B cell (primary cell): Measurements from ENCODE around the gene CCL11. TPM values are rescaled to one million over a fixed set of nuclear protein-coding genes. Genes with fewer than 3 reads are reported as not detected.
A peak's percentile ranks its signal among the peaks of the same experiment; 100 is the strongest.

Experiments
- ATAC-seq: fragments of 200-7000 bp; cut with Tn5 transposase; one replicate; pipeline ENCODE4 v1.10.0; 2021; ENCODE audit warnings: low read depth, mild to moderate bottlenecking, moderate number of reproducible peaks, moderate library complexity
- CTCF ChIA-PET: fragments of 350-600 bp; sonication (Branson Sonifier 250); formaldehyde crosslinking; loops from one replicate; lab custom pipeline; 2021; ENCODE audit warnings: antibody characterized with exemption, inconsistent platforms; lab: Charles Lee
- POLR2A ChIA-PET: fragments of 350-600 bp; sonication (Branson Sonifier 250); formaldehyde crosslinking; loops from one replicate; lab custom pipeline; 2021; ENCODE audit warnings: antibody characterized with exemption; lab: Charles Lee
- DNase-seq: peaks from one replicate; pipeline ENCODE4 v3.0.0; 2013
- H2AFZ ChIP-seq: 2 replicates; pipeline ENCODE4 v1.6.1; 2012; ENCODE audit warnings: mild to moderate bottlenecking, low read depth, low read length; ENCODE audit not compliant: insufficient read depth, poor library complexity, severe bottlenecking
- H3K27ac ChIP-seq, 2 donors: 1 replicate in 1 of 2; 2 replicates in 1 of 2; pipeline ENCODE4 v1.5.1; 2012 to 2013; ENCODE audit warnings: low read length in 2 of 2, mild to moderate bottlenecking in 2 of 2, moderate library complexity in 1 of 2
- H3K27me3 ChIP-seq, 4 experiments: fragments of 200-600 bp in 1 of 4; sonication (generic) in 1 of 4; replicated peaks in 1 of 4; 1 replicate in 2 of 4; 2 replicates in 2 of 4; pipeline versions ENCODE4 v1.6.1 to v1.7.0; 2013 to 2016; ENCODE audit warnings: low read length in 3 of 4, mild to moderate bottlenecking in 2 of 4, mixed read lengths in 1 of 4, moderate library complexity in 1 of 4; ENCODE audit not compliant: insufficient read depth in 4 of 4, control insufficient read depth in 3 of 4; ENCODE audit errors: control extremely low read depth in 1 of 4
- H3K36me3 ChIP-seq, 2 experiments: replicated peaks in 1 of 2; 1 replicate in 1 of 2; 2 replicates in 1 of 2; pipeline versions ENCODE4 v1.6.1 to v1.7.1; 2013; ENCODE audit warnings: low read length in 1 of 2; ENCODE audit not compliant: insufficient read depth in 2 of 2, control insufficient read depth in 1 of 2; ENCODE audit errors: control extremely low read depth in 1 of 2, extremely low read depth in 1 of 2
- H3K4me1 ChIP-seq, 2 donors: fragments of 200-600 bp in 1 of 2; sonication (generic) in 1 of 2; 1 replicate in 1 of 2; 2 replicates in 1 of 2; pipeline versions ENCODE4 v1.5.1 to v1.6.1; 2013 to 2017; ENCODE audit warnings: low read length in 2 of 2; ENCODE audit not compliant: control insufficient read depth in 2 of 2, insufficient read depth in 2 of 2
- H3K4me2 ChIP-seq: replicated peaks from 2 replicates; pipeline ENCODE3; 2012; ENCODE audit warnings: mild to moderate bottlenecking, low read depth, low read length; ENCODE audit not compliant: poor library complexity, severe bottlenecking
- H3K4me3 ChIP-seq, 5 experiments: fragments of 200-600 bp in 1 of 5; sonication (generic) in 1 of 5; 1 replicate in 3 of 5; 2 replicates in 2 of 5; pipeline versions ENCODE4 v1.5.1 to v1.7.0; 2011 to 2016; ENCODE audit warnings: low read length in 4 of 5, mild to moderate bottlenecking in 4 of 5, low read depth in 2 of 5, control low read depth in 1 of 5, moderate library complexity in 1 of 5; ENCODE audit not compliant: insufficient read depth in 1 of 5; ENCODE audit errors: control extremely low read depth in 1 of 5, extremely low read depth in 1 of 5
- H3K79me2 ChIP-seq: fragments of 200-600 bp; sonication (generic); one replicate; pipeline ENCODE4 v1.6.0; 2016; ENCODE audit warnings: low read length; ENCODE audit not compliant: control insufficient read depth, insufficient read depth
- H3K9ac ChIP-seq: fragments of 200-600 bp; sonication (generic); 2 replicates; pipeline ENCODE4 v1.6.1; 2017; ENCODE audit warnings: mild to moderate bottlenecking, low read length, moderate library complexity
- H3K9me3 ChIP-seq, 3 donors: one replicate each; pipeline versions ENCODE4 v1.6.1 to v1.7.1; 2013; ENCODE audit warnings: low read length in 2 of 3; ENCODE audit not compliant: control insufficient read depth in 2 of 3, insufficient read depth in 1 of 3; ENCODE audit errors: control extremely low read depth in 1 of 3
- H4K20me1 ChIP-seq: 2 replicates; pipeline ENCODE4 v1.6.0; 2012; ENCODE audit warnings: mild to moderate bottlenecking, low read length; ENCODE audit not compliant: insufficient read depth, control insufficient read depth, poor library complexity, severe bottlenecking
- H3K27ac Mint-ChIP-seq: one replicate; pipeline ENCODE4 v1.8.0; 2021; ENCODE audit warnings: mixed read lengths
- H3K27me3 Mint-ChIP-seq: one replicate; pipeline ENCODE4 v1.8.0; 2021; ENCODE audit warnings: mixed read lengths
- H3K4me1 Mint-ChIP-seq: one replicate; pipeline ENCODE4 v1.8.0; 2021; ENCODE audit warnings: mixed read lengths
- H3K4me3 Mint-ChIP-seq: one replicate; pipeline ENCODE4 v1.8.0; 2021; ENCODE audit warnings: mixed read lengths
- H3K9me3 Mint-ChIP-seq: one replicate; pipeline ENCODE4 v1.8.0; 2022; ENCODE audit warnings: mixed read lengths; ENCODE audit not compliant: insufficient read depth
- CTCF ChIP-seq: fragments of 200-600 bp; IDR thresholded peaks from one replicate; pipeline ENCODE4 v1.8.0; 2022; ENCODE audit warnings: antibody characterized with exemption, mild to moderate bottlenecking
- EZH2 ChIP-seq: IDR thresholded peaks from 2 replicates; pipeline ENCODE4 v1.6.1; 2012; ENCODE audit warnings: borderline replicate concordance, low read depth, mild to moderate bottlenecking, moderate library complexity, low read length; ENCODE audit not compliant: insufficient read depth, poor library complexity, severe bottlenecking
- WGBS: methylation state at CpG from one replicate; pipeline ENCODE4 v1.1.5; 2013; ENCODE audit warnings: missing lambda C conversion rate; ENCODE audit not compliant: insufficient coverage; 5-methylcytosine and 5-hydroxymethylcytosine counted together
- intact Hi-C: fragments of 100-400 bp; cut with micrococcal nuclease; formaldehyde crosslinking; loops from one replicate; pipeline ENCODE4 v1.10.0; 2022
- polyA plus RNA-seq: library from polyadenylated mRNA; depleted of rRNA; stranded (reverse); fragments of >200 nt; gene quantifications from 2 replicates; pipeline ENCODE4 v1.2.3, GENCODE V29; 2012
- total RNA-seq, 2 donors: library from RNA; stranded (reverse); fragments of 120-200 nt in 1 of 2; gene quantifications; 1 replicate in 1 of 2; 2 replicates in 1 of 2; pipeline versions ENCODE4 v1.2.3 to v1.2.4, GENCODE V29; 2013 to 2022

The CCL11 gene
- total and polyA plus RNA-seq, 2 donors (not counting 1 experiment from before 2014, with no cell fraction given), result not detected

DNA sequence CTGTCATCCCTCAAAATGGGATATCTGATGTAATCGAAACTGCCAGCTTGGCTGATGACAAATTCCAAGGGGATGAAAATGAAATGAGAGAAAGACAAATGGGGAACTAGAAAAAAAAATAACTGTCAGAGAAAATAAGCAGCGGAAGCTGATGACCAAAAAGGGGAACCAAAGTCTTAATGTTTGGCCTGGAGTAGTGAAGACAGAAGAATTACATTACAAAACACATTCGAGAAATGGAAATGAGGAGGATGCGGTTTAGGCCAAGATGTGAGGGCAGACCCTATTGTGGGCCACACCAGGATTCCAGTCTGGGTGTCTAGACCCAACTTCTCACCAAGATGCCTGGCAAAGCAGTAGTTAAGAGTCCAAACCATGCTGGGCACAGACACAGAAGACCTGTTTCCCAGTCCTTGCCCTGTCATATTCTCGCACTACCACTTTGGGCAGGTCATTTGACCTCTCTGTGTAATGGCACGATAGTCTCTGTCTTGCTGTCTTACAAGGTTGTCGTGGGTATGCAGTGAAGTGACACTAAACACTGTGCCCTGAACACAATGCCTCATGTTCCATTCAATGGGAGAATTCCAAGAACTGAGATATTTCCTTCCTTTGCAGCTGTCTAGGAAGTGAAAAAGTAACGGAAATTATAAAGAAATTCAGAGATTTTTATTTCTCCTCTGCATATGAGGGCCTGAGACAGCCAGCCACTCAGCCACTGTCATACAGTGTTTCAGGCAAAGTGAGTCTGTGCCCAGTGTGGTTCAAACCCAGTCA, 42.8 kb upstream of the CCL11 start:
- Histone ChIP-seq H3K9ac (no peak overlapping the region), H3K27ac (peak overlapping the region in 1 of 2 donors; percentile 37), H3K4me1 (peaks cover 35 to 43% of the 10 kb centered on the region in 2 donors), H3K9me3 (no peaks in the 10 kb centered on the region), H4K20me1 (no peaks in the 10 kb centered on the region), H3K79me2 (no peaks in the 10 kb centered on the region), H2AFZ (no peak overlapping the region), H3K4me2 (peak overlapping the region; percentile 42), H3K36me3 (no peaks in the 10 kb centered on the region), H3K27me3 (no peaks in the 10 kb centered on the region), H3K4me3 (no peak overlapping the region)
- Mint-ChIP-seq H3K27ac (peak overlapping the region; percentile 66), H3K9me3 (no peaks in the 10 kb centered on the region), H3K27me3 (no peaks in the 10 kb centered on the region), H3K4me3 (peak overlapping the region; percentile 27), H3K4me1 (peaks cover 29% of the 10 kb centered on the region)
- POLR2A ChIA-PET, result no interaction called here
- ATAC-seq (peak; percentile 33), DNase-seq (peak; percentile 47)
- intact Hi-C loops, result no loop called here
- 40% methylated on average over 3 of the region's 8 CpGs for WGBS
- TF ChIP-seq CTCF, result no peak
- TF ChIP-seq EZH2, result no peak
- CTCF ChIA-PET, result interaction anchor here (1.4 to 1.5 kb wide), 2 partner anchors 42 to 119 kb away, joined by 5 read pairs; no protein-coding TSS in a partner anchor
